ENCODE data around the gene PPP5C.
"Not testable (repeated sequence)": the region's sequence is repeated elsewhere in the genome, so short reads cannot be mapped to it uniquely, and the experiment has no call there.

Gene PPP5C

DNA sequence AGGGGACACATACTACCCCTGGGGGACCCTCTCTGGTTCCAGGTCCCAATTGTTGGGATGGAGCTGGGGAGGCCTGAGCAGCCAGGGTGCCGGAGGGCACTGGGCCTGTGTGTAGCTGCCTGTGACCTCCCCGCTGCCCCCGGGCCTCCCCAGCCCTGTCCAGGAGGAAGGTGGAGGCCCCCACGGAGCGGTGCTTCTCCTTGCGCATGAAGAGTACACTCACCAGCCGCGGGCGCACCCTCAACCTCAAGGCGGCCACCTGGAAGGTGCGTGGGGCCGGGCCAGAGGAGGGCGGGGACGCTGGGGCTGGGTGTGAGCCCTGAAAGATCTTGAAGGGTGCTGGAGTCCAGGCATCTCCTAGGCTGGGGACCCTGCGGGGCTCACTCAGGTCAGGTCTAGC, 38.4 kb upstream of the PPP5C start:
- H3K4me3 ChIP-seq (ENCODE audit: severe bottlenecking) = no peak overlapping the region
- no peaks in the 10 kb centered on the region for H3K27me3 ChIP-seq (ENCODE audit: insufficient read depth, poor library complexity, severe bottlenecking)
- no peaks in the 10 kb centered on the region for H3K4me1 ChIP-seq (ENCODE audit: insufficient read depth, poor library complexity, severe bottlenecking)
- DNase-seq (ENCODE audit: low spot score) = no peak
- no peak for ATAC-seq (ENCODE audit: low read depth)
- TF ChIP-seq, protein P1, sequence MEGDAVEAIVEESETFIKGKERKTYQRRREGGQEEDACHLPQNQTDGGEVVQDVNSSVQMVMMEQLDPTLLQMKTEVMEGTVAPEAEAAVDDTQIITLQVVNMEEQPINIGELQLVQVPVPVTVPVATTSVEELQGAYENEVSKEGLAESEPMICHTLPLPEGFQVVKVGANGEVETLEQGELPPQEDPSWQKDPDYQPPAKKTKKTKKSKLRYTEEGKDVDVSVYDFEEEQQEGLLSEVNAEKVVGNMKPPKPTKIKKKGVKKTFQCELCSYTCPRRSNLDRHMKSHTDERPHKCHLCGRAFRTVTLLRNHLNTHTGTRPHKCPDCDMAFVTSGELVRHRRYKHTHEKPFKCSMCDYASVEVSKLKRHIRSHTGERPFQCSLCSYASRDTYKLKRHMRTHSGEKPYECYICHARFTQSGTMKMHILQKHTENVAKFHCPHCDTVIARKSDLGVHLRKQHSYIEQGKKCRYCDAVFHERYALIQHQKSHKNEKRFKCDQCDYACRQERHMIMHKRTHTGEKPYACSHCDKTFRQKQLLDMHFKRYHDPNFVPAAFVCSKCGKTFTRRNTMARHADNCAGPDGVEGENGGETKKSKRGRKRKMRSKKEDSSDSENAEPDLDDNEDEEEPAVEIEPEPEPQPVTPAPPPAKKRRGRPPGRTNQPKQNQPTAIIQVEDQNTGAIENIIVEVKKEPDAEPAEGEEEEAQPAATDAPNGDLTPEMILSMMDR (IDR thresholded peaks at IDR 0.05; ENCODE audit: poor library complexity, severe bottlenecking) = no peak
- no peak overlapping the region for H3K27ac ChIP-seq (ENCODE audit: poor library complexity, severe bottlenecking)
- H3K36me3 ChIP-seq (ENCODE audit: low read depth) = peaks cover 3% of the 10 kb centered on the region; the same call in 1 of the 2 replicates
- peaks cover 7% of the 10 kb centered on the region for H3K9me3 ChIP-seq (ENCODE audit: severe bottlenecking)

DNA sequence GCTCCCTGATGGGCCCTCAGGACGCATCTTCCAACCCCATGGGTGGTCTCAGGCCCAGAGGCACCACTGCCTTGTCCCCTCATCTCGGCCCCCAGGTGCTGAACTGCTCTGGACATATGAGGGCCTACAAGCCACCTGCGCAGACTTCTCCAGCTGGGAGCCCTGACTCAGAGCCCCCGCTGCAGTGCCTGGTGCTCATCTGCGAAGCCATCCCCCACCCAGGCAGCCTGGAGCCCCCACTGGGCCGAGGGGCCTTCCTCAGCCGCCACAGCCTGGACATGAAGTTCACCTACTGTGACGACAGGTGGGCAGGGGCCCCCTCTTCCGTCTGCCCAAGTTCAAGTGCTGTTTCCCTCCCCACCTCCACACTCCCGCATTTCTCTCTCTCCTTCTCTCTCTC, 37.8 kb upstream of the PPP5C start:
- no peak overlapping the region for H3K4me3 ChIP-seq (ENCODE audit: severe bottlenecking)
- H3K27me3 ChIP-seq (ENCODE audit: insufficient read depth, poor library complexity, severe bottlenecking) = no peaks in the 10 kb centered on the region
- H3K4me1 ChIP-seq (ENCODE audit: insufficient read depth, poor library complexity, severe bottlenecking) = no peaks in the 10 kb centered on the region
- peaks cover 7% of the 10 kb centered on the region for H3K9me3 ChIP-seq (ENCODE audit: severe bottlenecking)
- H3K36me3 ChIP-seq (ENCODE audit: low read depth) = peaks cover 3% of the 10 kb centered on the region; the same call in 1 of the 2 replicates
- DNase-seq (ENCODE audit: low spot score) (no peak), ATAC-seq (ENCODE audit: low read depth) (no peak)
- H3K27ac ChIP-seq (ENCODE audit: poor library complexity, severe bottlenecking) = no peak overlapping the region
- TF ChIP-seq, protein P1 (IDR thresholded peaks at IDR 0.05; ENCODE audit: poor library complexity, severe bottlenecking) = no peak

DNA sequence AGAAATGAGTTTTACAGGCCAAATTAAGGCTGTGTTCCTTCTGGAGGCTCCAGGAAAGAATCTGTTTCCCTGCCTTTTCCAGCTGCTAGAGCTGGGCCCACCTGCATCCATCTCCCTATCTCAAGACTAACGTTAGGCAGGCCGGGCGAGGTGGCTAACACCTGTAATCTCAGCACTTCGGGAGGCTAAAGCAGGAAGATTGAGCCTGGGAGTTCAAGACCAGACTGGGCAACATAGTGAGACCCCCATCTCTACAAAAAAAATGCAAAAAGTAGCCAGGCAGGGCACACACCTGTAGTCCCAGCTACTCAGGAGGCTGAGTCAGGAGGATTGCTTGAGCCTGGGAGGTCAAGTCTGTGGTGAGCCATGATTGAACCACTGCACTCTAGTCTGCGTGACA, 35.4 kb upstream of the PPP5C start:
- TF ChIP-seq, protein P1 (IDR thresholded peaks at IDR 0.05; ENCODE audit: poor library complexity, severe bottlenecking) = no peak
- Histone ChIP-seq H3K4me1 (ENCODE audit: insufficient read depth, poor library complexity, severe bottlenecking) (no peaks in the 10 kb centered on the region), H3K4me3 (ENCODE audit: severe bottlenecking) (no peak overlapping the region), H3K36me3 (ENCODE audit: low read depth) (peaks cover under 1% of the 10 kb centered on the region; the same call in 1 of the 2 replicates), H3K27ac (ENCODE audit: poor library complexity, severe bottlenecking) (no peak overlapping the region), H3K27me3 (ENCODE audit: insufficient read depth, poor library complexity, severe bottlenecking) (no peaks in the 10 kb centered on the region), H3K9me3 (ENCODE audit: severe bottlenecking) (peaks cover 4% of the 10 kb centered on the region)
- no peak for DNase-seq (ENCODE audit: low spot score)
- no peak for ATAC-seq (ENCODE audit: low read depth)

DNA sequence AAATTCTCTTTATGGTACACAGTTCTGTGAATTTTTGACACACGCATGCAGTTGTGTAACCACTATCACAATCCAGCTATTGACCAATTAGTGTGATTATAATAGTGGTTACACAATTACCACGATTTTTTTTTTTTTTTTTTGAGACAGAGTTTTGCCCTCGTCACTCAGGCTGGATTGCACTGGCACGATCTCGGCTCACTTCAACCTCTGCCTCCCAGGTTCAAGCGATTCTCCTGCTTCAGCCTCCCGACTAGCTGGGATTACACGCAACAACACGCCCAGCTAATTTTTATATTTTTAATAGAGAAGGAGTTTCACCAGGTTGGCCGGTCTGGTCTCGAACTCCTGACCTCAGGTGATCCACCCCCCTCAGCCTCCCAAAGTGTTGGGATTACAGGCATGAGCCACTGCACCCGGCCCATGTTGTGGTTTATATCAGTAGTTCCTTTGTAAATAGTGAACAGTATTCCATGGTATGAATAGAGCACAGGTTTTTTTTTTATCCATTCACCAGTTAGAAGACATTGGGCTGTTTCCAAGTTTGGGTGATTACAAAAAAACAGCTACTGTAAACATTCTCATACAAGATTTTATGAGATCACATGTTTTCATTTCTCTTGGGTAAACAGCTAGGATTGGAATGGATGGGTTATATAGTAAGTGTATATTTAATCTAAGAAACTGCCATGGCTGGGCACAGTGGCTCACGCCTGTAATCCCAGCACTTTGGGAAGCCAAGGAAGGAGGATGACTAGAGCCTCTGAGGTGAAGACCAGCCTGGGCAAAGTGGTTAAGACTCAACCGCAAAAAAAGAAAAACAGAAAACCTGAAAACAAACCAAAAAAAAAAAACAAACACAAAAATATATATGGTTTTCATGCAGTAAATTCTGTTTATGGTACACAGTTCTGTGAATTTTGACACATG, 33.1 kb upstream of the PPP5C start:
- H3K4me3 ChIP-seq (ENCODE audit: severe bottlenecking); H3K27ac ChIP-seq (ENCODE audit: poor library complexity, severe bottlenecking); H3K9me3 ChIP-seq (ENCODE audit: severe bottlenecking); ATAC-seq (ENCODE audit: low read depth); H3K4me1 ChIP-seq (ENCODE audit: insufficient read depth, poor library complexity, severe bottlenecking); H3K27me3 ChIP-seq (ENCODE audit: insufficient read depth, poor library complexity, severe bottlenecking); DNase-seq (ENCODE audit: low spot score); H3K36me3 ChIP-seq (ENCODE audit: low read depth): not testable (repeated sequence)

DNA sequence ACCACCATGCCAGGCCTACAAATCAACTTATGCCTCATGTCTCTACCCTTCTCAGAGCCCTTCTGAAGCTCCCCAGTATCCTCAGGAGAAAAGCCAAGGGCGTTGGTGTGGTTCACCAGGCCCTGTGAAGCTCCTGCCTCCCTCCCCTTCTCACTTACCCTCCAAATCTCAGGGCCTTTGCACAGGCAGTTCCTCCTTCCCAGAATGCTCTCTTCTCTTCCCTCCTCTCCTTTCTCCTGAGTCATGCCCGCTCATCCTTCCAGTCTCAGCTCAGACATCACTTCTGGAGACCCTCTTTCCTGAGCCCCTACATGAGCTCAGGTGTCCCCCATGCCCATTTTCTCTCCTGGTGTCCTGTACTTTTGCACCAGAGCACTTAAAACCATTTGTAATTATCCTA, 29.5 kb upstream of the PPP5C start:
- Histone ChIP-seq H3K27me3 (ENCODE audit: insufficient read depth, poor library complexity, severe bottlenecking) (no peaks in the 10 kb centered on the region), H3K4me1 (ENCODE audit: insufficient read depth, poor library complexity, severe bottlenecking) (no peaks in the 10 kb centered on the region), H3K4me3 (ENCODE audit: severe bottlenecking) (no peak overlapping the region), H3K27ac (ENCODE audit: poor library complexity, severe bottlenecking) (no peak overlapping the region), H3K9me3 (ENCODE audit: severe bottlenecking) (no peaks in the 10 kb centered on the region), H3K36me3 (ENCODE audit: low read depth) (no peaks in the 10 kb centered on the region)
- no peak for DNase-seq (ENCODE audit: low spot score)
- TF ChIP-seq, protein P1 (IDR thresholded peaks at IDR 0.05; ENCODE audit: poor library complexity, severe bottlenecking) = no peak
- no peak for ATAC-seq (ENCODE audit: low read depth)
